ENCODE data around the gene E2F3.
A peak's percentile ranks its signal among the peaks of the same experiment; 100 is the strongest.

E2F3 gene

DNA sequence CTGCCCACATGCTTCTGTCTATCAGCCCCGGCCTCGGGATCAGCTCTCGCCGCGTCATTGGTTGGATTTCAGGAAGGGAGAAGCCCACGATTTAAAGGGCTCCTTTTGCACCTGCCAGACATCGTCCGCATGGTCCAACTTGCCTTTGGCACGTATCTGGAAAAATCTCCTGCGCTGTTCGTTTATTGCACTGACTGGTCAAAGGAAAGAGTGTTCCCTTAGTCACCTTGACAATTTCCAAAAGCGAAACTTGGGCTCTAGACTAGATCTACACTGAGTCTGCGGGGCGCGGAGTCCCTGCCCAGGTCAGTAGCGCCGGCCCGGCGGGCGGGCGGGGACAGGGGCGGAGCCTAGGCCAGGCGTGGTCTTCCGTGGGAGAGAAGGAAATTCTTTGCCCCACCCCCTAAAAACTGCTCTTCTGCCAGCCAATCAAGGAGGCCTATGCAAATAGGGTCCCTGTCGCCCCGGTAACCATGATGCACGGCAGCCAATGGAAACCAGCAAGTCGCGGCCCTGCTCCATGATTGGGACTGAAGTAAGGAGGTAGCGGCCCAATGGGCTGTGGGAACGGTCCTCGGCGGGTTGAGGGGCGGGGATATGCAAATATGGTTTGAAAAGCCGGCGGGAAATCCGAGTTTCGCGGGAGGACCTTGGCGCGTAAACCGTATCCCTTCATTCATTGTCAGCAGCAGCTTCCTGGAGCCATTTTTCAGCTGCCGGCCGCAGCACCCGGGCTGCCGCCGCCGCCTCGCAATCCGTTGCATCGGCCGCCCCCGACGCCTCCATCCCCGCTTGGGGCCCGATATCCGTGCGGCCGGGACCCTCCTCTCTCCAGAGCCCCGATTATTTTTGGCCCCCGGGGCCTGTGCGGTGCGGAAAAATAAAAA lies at the start of gene E2F3:
Gene E2F3, plus strand, starts transcription at position 675 of the 887 bp plus-strand sequence. CDS start 354 bp downstream, outside the sequence.
- peak; percentile 72 to 100 (median 99) for DNase-seq

DNA sequence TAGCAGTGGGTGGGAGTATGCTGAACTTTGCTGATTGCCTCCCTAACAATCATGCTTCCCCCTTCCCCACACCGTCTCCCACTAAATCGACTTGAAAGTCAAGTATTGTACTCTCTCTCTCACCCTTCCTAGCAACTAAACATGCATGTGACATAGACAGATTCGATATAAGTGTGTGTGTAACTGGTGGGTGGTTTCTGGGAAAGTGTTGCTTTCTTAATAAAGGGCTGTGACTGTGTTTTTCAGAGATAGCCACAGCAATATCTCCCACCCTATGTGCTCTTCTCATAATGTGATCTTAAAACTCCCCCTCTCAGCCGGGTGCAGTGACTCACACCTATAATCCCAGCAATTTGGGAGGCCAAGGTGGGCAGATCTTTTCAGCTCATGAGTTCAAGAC lies 49.3 kb upstream of the E2F3 start:
- no peak for DNase-seq

DNA sequence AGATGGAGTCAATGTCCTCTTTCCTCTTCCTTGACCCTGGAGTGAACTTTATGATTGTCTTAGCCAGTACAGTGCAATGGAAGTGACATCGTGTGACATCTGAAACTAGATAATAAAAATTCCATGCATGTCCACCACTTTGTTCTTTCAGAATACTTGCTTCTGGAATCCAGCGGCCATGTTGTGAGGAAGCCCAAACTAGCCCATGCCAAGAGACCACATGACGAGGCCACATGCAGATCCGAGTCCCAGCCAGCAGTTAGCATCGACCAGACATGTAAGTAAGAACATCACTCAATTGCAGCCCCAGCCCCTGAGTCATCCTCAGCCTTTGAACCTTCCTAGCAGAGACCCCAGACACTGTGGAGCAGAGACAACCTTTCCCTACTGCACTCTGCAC lies 48.5 kb upstream of the E2F3 start:
- DNase-seq = no peak

DNA sequence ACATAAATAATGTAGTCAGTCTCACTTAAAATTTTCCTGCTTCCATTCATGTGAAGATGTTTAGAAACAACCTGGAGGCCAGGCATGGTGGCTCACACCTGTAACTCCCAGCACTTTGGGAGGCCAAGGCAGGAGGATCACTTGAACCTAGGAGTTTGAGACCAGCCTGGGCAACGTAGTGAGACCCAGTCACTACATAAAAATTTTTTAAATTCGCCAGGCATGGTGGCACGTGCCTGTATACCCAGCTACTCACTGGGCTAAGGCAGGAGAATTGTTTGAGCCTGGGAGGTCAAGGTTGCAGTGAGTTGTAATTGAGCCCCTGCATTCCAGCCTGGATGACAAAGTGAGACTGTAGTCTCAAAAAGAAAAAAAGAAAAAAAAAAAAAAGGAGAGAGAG lies 47.3 kb upstream of the E2F3 start:
- no peak for DNase-seq

DNA sequence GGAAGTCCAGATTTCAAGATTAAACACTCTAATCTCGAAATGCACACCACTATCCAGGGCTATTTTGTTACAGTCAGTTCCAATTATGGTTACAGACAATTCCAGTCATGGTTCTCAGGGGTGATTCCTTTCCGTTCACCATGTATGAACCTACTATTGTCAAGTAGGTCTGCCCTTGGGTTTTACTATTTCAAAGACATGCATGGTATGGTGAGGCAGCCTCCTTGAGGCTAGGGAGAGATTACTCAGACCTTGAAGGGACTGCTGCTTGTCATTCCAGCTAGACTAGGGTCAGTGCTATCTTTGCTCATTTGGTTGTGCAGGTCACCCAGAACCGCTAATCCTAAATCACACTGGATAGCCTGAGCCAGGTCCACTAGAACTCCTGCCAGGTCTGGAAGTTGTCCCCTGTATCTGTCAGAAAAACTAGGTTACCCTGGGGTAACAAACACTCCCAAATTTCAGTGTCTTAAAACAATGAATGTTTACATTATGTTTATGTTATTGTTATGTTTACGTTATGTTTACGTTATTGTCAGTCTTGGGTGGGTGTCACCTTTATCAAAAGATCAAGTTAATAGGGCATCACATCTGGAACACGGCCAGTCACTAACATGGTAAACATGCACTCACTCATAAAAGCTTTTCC lies 41.1 kb upstream of the E2F3 start:
- no peak for DNase-seq

DNA sequence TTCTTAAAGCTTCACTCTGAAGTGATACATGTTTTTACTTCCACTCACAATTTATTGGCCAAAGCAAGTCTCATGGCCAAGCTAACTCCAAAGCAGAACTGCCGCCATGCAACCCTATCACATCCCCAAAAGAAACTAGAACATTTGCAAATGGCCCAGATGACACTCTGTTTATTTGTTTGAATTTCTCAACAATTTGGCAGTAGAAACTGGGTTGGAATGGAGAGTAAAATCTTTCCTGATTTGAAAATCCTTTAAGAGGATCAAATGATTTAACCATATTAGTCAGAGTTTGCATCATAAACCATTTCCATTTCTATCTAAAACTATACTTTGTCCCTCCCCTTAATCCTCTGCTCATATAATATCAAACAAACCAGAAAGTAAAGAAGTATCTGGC lies 39.1 kb upstream of the E2F3 start:
- no peak for DNase-seq

DNA sequence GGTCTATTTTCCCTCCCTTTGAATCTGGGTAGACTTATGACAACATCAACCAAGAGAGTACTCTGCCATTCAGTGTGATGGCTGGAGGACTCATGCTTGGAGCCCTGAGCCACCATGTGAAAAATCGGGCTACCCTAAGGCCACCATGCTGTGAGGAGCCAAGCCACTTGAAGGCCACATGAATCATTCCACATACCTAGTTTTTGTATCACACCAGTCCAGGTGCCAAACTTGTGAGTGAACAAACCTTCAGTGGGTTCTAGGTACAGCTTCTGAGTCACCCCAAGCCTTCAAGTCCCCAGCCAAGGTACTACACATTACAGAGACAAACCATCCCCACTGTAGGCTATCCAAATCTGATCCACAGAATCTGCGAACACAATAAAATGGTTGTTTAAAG lies 37.4 kb upstream of the E2F3 start:
- no peak for DNase-seq

DNA sequence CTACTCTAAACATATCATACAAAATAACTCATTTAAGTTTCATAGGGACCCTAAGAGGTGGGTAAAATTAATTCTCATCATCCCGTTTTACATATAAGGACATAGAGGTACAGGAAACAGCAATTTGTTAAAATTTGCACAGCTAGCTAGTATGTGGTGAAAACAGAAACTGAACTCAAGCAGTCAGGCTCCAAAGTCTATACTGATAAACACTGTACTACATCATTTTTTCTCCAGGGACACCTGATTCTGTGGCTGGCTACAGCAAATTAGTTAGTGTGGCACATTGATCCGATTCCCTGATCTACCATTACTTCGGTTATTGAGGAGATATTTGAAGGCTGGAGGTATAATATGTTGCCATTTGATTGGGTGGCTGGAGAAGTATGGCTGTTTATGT lies 36.2 kb upstream of the E2F3 start:
- no peak for DNase-seq

DNA sequence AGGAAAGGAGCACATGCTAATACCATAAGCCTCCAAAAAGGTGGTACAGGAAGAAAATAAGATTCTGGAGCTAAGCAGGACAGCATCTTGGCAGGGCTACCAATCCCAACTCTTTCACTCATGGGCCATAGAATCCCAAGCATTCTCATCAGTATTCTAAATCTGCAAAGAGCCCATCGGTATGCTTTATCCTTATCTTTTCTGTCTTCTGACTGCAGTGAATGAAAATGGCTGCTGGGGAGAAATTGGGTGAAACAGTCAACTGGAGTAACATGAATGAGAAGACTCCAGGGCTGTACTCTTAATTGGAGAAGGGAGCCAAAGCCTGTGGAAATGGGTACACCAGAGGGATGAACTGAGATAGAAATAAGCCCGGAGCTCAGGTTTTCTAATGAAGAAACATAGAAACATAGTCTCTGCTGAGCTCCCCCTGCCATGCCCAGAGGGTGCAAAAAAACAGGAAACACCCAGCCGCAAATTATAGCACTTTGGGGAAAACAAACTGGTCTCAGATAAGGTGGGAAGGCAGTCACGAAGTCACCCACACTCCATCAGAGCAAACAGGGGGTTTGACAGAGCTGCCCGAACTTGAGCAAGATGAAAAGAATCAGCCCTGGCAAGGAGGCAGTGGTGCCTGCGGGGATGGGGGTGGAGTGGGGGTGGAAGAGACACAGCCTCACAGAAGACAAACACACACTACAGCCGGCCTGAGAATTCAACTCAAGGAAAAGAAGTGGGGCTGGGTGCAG lies 35.4 kb upstream of the E2F3 start:
- DNase-seq = peak in 1 of 56 donors; percentile 4

DNA sequence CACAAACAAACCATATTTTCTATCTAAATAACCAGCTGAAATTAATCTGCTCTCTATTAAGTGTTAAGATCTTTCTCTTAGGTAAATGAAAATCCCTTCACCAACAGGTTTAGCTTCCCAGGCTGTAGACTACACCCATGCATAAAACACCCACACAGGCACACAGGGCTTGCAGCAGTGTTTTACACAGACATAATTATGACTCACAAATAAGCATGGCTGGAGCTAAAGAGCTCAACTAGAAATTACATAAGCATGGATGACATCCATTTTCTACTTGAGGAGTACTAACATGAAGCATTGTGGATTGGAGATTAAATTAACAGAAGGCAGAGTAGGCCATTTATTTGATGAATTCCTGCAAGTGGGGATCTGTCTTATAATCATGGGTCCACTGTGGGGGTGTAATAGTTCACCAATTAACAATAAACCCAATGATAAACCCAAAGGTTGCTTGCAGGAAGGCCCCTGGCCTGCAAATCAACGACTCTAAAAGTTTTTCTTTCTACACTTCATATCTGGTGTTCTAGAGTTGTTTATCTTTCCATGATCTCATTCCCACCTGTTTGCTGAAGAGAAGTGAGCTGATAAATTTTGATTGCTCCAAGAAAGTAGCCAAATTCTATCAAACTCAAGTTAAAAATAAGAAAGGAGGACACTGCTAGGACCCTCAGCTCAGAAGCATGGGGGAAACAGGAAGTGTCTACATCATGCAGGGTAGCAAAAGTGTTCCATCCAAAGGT lies 33.8 kb upstream of the E2F3 start:
- DNase-seq = peak in 7 of 56 donors; percentile 1 to 25 (median 6)

DNA sequence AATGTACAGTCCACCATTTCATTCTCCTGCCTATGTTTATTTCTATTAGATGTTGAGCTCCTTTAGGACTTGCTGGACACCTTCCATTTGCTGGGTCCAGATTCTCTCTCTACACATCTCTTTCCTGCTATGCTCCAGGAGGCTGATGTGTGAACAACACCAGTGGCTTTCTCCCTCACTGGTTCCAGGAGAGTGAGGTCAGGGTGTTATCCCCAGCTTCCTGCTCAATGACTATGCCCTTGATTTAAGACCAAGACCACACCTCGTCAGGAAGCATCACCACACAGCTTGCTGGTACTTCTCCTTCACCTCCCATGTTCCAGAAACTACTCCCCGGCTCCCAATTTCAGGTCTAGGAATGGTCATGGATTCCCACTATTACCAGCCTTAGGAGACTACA lies 31.3 kb upstream of the E2F3 start:
- no peak for DNase-seq

DNA sequence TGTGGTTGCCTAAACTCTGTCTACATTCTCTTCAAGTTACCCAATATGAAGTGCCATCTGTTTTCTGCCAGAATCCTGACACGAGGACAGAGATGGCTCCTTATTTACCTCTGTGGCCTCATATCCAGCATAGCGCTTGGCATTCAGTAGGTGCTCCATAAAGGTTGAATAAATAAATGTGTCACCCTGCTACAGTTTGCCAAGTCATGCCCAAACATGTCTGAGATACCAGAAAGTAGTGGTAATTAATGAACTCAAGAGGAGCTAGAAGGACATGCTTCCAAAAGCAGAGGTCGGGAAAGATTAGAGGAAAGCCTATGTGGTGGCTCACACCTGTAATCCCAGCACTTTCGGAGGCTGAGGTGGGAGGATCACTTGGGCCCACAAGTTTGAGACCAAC lies 30.9 kb upstream of the E2F3 start:
- DNase-seq = no peak

DNA sequence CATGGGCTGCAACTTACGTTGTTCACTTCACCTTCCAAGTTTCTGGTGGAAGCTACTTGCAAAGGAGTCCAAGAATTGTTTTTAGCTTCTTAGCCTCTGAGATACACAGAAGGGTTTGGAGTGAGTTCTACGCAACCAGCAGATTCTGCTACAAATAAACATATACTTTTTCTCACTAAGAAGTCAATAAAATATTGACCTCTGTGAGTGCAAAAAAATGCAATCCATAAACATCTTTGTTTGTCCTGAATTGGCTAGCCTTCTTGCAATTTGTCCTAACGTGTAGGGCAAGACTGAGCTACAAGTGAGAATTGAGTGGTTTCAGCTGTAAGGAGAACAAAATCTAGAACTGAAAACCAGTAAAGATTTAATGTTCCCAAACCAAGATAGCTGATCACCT lies 26.2 kb upstream of the E2F3 start:
- no peak for DNase-seq

DNA sequence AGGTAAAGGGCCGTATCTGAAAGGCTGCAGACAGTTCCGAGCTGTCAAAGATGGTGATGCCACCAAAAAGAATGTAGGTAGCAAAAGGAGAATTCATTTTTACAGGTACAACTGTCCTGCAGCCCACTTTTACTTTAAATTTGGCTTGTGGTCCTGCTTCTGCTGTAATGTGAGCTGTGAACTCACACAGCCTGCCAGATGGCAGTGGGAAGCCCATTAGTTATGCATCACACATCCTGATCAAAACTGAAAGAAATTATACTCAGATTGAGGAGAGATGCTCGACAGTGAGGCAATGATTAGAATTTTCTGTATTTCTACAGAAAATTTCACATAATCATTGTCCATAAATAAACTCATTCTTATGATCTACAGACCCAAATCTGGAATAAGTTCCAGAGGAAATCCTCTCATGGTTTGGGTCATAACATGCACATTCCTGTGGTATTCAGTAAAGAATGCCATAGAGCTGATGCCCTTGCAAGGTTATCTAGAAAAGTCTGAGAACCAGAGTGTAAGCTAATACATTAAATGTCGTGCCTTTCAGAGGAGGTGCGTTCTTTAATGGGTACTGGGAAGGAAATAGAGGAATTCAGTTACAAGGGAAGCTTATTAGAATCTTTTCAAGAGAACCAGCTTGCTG lies 23.9 kb upstream of the E2F3 start:
- peak in 12 of 56 donors; percentile 2 to 31 (median 6) for DNase-seq

DNA sequence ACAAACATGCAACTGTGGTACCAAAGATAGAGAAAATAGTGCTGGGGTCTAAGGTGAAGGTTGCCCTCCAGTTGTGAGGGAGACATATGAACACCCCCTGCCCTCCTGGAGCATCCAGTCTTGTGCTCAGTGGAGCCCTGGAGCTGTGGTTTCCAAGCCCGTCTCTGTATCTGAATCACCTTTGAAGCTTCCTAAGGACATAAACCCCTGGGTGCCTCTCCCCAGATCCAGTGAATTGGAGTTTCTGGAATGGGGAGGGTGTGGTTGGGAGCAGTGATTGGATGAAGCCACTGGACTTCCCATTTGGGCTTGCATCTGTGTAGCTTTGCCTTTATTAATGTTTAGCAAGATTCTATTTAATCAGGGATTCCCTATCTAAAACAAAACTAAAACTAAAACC lies 22.4 kb upstream of the E2F3 start:
- DNase-seq = no peak

DNA sequence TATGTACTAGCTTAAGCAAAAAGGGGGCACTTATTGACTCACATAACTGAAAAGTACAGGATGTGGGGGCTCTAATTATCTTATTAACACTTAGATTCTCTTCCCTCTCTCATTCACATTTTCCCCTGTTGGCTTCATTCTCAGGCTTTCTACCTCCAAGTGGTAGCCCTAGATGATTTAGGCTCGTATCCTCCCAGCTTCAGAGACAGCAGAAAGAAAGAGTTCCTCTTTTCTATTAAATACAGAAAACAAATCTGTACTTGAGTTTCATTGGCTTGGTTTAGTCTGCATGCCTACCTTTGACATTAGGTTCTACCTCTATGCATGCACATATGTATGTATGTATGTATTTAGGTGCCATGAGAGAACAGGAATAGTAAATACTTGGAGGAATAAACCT lies 15.5 kb upstream of the E2F3 start:
- DNase-seq = no peak

DNA sequence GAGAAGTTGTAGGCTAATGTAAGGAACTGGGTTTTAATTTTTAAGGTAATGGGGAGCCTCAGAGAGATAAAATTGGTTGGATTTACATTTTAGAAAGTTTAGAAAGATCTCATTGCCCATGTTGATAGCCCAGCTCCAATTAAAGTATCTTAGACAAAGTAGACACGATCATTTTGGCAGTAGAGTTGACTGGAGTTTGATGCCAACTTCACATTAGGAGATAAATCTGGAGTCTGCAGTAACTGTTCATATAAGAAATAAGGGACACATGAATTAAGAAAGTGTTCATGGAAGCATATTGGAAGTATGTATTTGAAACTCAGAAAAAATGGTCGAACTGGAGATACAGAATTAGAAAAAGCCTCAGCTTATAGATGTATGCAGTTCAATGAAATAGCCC lies 12.6 kb upstream of the E2F3 start:
- DNase-seq = no peak

DNA sequence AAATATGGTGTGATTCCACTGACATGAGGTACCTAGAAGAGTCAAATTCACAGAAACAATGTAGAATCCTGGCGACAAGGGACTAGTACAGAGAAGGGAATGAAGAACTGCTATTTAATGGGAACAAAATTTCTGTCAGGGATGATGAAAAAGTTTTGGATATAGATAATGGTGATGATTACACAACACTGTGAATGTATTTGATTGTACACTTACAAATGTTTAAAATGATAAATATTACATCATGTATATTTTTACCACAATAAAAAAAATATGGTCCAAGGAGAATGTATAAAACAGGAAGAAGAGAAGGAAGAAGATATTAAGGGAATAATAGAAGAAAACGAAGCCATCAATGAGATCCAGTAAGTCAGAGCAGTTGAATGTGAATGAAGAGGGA lies 8.4 kb upstream of the E2F3 start:
- no peak for DNase-seq

DNA sequence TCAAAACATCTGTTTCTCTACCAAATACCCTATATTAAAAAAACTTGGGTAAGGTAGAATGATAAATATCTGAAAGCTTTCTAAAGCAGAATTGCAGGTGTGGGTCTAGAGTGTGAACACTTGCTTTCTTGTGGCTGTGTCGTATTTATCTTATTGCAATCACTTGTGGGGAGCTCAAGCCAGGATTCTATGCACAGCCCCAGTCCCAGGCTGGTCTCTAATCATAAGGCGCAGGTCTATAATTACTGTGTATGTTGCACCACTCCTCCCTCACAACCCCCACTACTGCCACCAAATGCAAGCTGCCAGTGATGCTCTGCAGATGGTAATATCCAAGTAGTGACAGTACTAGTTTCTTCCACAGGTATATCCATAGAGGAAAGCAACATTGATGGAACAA lies 2.2 kb upstream of the E2F3 start:
- DNase-seq = no peak

DNA sequence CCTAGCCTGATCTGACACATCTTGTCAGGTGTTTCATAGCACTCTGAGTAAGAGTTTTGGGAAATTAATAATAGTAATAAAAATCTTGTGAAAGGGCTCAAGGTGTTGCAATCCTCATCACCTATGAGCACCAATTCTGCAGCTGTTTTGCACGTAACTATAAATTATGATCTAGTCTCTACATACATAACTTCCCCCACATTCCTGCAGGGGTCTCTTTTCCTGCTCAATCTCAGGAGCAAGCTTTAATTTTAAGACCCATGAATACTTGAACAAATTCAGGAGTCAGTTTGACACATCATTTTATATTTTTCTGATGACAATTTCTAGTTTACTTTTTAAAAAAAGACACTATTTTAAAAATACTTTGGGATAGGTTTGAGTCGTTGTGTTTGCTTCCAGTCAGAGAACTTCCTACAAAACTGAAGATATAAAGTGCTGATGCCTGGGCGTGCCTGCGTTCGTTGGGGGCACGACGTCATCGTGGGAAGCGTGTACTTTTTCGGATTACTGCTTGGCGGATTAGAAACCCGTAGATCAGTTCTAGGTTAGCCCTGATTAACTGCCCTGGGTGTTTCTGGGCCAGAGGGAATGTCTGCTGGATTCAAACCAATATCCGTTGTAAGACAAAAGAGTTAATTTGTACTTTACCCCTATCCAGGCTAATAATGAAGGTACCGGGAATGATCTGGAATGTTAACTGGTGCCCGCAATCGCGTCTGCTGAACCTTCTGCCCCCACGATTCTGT lies 1.0 kb upstream of the E2F3 start:
- peak in 4 of 56 donors; percentile 6 to 42 (median 17) for DNase-seq

DNA sequence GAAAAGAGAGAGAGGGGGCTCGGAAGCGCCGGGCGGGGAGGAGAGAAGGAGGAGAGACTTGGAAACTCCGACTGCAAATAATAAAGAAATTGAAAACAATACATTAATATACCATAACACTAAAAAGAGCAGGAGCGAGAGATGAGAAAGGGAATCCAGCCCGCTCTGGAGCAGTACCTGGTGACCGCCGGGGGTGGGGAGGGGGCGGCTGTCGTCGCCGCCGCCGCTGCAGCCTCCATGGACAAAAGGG lies 338 bp downstream of the E2F3 start:
- DNase-seq = peak in 9 of 56 donors; percentile 25 to 58 (median 44)
